ENCODE data around the gene NOD2.
A peak's percentile ranks its signal among the peaks of the same experiment; 100 is the strongest.

NOD2 gene

DNA sequence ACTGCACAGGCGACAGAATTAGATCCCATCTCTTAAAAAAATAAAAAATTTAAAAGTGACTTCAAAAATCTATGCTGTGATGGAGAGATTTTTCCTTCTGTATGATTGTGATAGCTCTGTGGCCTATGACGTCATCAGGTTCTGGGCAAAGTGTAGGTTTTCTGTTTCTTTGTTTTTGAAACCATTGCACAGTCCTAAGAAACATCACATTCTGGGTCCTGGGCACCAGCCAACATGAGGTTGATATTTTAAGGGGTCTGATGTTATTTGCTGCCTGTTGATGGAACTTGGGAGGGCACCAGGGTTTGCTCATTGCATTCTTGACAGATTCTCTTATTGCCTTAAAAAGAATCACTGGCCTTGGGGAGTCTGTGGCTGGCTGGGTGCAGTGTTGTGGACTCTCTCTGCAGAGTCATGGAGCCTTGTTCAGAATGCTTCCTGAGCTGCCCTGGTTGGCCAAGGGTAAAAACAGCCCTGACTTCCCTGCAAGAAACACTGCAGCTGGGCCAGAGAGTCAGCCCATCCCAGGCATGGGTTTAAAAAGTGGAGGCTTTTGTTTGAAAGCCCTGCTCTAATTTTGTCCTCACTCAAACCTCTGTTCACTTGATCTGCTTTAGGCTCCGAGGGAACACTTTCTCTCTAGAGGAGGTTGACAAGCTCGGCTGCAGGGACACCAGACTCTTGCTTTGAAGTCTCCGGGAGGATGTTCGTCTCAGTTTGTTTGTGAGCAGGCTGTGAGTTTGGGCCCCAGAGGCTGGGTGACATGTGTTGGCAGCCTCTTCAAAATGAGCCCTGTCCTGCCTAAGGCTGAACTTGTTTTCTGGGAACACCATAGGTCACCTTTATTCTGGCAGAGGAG lies 38.0 kb downstream of the NOD2 start:
- no peak for DNase-seq (ENCODE audit: low spot score)
- TF ChIP-seq, protein P1, sequence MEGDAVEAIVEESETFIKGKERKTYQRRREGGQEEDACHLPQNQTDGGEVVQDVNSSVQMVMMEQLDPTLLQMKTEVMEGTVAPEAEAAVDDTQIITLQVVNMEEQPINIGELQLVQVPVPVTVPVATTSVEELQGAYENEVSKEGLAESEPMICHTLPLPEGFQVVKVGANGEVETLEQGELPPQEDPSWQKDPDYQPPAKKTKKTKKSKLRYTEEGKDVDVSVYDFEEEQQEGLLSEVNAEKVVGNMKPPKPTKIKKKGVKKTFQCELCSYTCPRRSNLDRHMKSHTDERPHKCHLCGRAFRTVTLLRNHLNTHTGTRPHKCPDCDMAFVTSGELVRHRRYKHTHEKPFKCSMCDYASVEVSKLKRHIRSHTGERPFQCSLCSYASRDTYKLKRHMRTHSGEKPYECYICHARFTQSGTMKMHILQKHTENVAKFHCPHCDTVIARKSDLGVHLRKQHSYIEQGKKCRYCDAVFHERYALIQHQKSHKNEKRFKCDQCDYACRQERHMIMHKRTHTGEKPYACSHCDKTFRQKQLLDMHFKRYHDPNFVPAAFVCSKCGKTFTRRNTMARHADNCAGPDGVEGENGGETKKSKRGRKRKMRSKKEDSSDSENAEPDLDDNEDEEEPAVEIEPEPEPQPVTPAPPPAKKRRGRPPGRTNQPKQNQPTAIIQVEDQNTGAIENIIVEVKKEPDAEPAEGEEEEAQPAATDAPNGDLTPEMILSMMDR (IDR thresholded peaks at IDR 0.05; ENCODE audit: extremely low read depth, missing control alignments): no peak

- TF ChIP-seq, protein P1 (IDR thresholded peaks at IDR 0.05; ENCODE audit: extremely low read depth, missing control alignments): no peak
- no peak for DNase-seq (ENCODE audit: low spot score)
Observed at GRCh38 chr16:50731989-50732832, 38.8 kb downstream of the NOD2 start.

GRCh38 chr16:50733468-50733867 lies 40.1 kb downstream of the NOD2 start:
- DNase-seq (ENCODE audit: low spot score): no peak
- TF ChIP-seq, protein P1 (IDR thresholded peaks at IDR 0.05; ENCODE audit: extremely low read depth, missing control alignments): no peak

GRCh38 chr16:50735629-50736122 lies 42.3 kb downstream of the NOD2 start:
- TF ChIP-seq, protein P1 (IDR thresholded peaks at IDR 0.05; ENCODE audit: extremely low read depth, missing control alignments): no peak
- DNase-seq (ENCODE audit: low spot score): peak; percentile 70

DNA sequence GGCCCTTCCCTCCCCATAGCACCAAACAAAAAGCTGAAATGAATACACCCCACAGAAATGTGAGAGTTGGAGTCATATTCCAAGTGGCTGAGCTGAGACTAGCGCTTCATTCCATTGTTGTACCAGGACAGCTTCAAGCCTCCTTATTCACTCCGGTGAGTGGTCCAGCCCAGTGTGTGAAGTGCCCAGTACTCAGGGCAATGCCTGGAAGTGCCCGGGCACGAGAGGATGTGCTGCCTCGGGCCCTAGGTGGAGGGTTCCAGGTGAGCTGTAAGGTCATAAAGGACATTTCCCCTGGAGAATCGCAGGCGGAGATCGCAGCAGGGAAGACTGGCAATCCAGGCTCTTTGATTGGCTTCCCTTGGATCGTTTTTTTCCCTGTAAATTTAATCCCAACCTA lies 43.0 kb downstream of the NOD2 start:
- TF ChIP-seq, protein P1 (IDR thresholded peaks at IDR 0.05; ENCODE audit: extremely low read depth, missing control alignments): no peak
- DNase-seq (ENCODE audit: low spot score): no peak

- DNase-seq (ENCODE audit: low spot score): no peak
- TF ChIP-seq, protein P1 (IDR thresholded peaks at IDR 0.05; ENCODE audit: extremely low read depth, missing control alignments): no peak
Observed at GRCh38 chr16:50737420-50737959, 44.1 kb downstream of the NOD2 start.
